Esophagus squamous epithelium (tissue), 5 donors: ENCODE data around the gene VPS37D. TPM values are rescaled to one million over a fixed set of nuclear protein-coding genes. Genes with fewer than 3 reads are reported as not detected.

Experiments
- DNase-seq: peaks from one replicate; lab custom pipeline; 2025; lab: John Stamatoyannopoulos, UW
- H3K27ac ChIP-seq, 4 donors: fragments of 200-600 bp; sonication (generic); one replicate each; pipeline ENCODE4 v1.5.1; 2016 to 2019; ENCODE audit warnings: mild to moderate bottlenecking in 1 of 4
- H3K27me3 ChIP-seq, 4 donors: fragments of 200-600 bp; sonication (generic); 1 replicate in 3 of 4; 2 replicates in 1 of 4; pipeline versions ENCODE4 v1.5.1 to v1.6.0; 2017 to 2021; ENCODE audit warnings: antibody characterized with exemption in 1 of 4
- H3K36me3 ChIP-seq, 3 donors: fragments of 200-600 bp; sonication (generic); one replicate each; pipeline ENCODE4 v1.5.1; 2016 to 2019
- H3K4me1 ChIP-seq, 3 donors: fragments of 200-600 bp; sonication (generic); one replicate each; pipeline ENCODE4 v1.5.1; 2017 to 2019
- H3K4me3 ChIP-seq, 4 donors: fragments of 200-600 bp; sonication (generic); 1 replicate in 3 of 4; 2 replicates in 1 of 4; pipeline ENCODE4 v1.5.1; 2016 to 2019; ENCODE audit warnings: mild to moderate bottlenecking in 2 of 4, moderate library complexity in 1 of 4
- H3K9me3 ChIP-seq, 3 donors: fragments of 200-600 bp; sonication (generic); one replicate each; pipeline ENCODE4 v1.5.1; 2016 to 2019
- POLR2A ChIP-seq, 4 donors: fragments of 450-650 bp; IDR thresholded peaks; one replicate each; pipeline ENCODE4 v1.6.1; 2017; ENCODE audit warnings: antibody characterized with exemption in 4 of 4, mild to moderate bottlenecking in 4 of 4, moderate library complexity in 3 of 4
- WGBS, 2 donors: methylation state at CpG; one replicate each; pipeline ENCODE4 v1.1.5; 2018; 5-methylcytosine and 5-hydroxymethylcytosine counted together
- intact Hi-C: fragments of 100-400 bp; cut with DNase I; formaldehyde crosslinking; loops from one replicate; pipeline ENCODE4 v1.15.0; 2022
- total RNA-seq, 4 donors: library from RNA; depleted of rRNA; stranded (reverse); fragments of >200 nt; gene quantifications; one replicate each; pipeline ENCODE4 v1.1.0, GENCODE V29; 2016
- TF ChIP-seq, protein P1 (sequence below), 6 experiments: fragments of 450-650 bp in 4 of 6; fragments of 200-600 bp in 2 of 6; sonication (generic) in 2 of 6; IDR thresholded peaks; one replicate each; pipeline ENCODE4 v1.5.1; 2016 to 2019; ENCODE audit warnings: antibody characterized with exemption in 6 of 6, mild to moderate bottlenecking in 4 of 6, moderate library complexity in 4 of 6
- donor health status: DM: yes; HTN: yes; CAD: no.

The VPS37D gene
- total RNA-seq, 4 donors from 2014 or later: 0.97 to 1.3 TPM; not detected in 2

DNA sequence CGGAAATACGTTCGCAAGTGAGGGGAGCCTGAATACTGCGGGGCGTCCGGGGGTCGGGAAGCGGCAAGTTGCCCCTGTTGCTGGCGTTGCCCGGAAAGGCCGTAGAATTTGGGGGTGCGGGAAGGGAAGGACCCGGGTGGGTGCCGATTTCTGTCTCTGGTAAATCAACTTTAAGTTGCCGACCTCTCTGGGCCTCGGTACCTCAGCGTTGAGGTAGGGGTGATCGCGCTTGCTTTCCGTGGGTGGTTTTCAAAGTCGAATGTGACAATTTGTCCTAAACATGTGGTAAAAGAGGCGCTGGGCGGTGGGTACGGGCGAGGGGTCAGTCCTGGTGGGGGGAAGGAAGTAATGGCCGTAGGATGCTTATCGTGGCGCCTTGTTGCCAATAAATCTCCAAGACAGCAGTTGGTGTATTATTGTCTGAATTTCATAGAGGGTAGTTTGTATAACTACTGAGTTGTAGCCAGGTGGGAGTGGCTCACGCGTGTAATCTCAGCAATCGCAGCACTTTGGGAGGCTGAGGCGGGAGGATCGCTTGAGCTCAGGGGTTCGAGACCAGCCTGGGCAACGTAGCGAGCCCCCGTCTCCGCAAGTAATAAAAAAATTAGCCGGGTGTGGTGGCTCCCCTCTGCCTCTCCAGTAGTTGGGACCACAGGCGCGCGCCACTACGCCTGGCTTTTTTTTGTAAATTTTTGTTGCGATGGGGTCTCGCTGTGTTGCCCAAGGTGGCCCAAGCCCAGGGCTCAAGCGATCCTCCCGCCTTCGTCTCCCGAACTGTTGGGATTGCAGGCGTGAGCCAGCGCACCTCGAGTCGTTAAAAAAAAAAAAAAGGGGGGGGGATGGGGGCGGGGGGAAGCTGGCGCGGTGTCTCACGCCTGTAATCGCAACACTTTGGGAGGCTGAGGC is 16.4 kb downstream of the VPS37D start:
- 28 to 36% methylated on average over 24 to 30 of the region's 58 CpGs for WGBS, 2 donors
- Histone ChIP-seq H3K36me3 (peaks cover 0 to 46% (median 0%) of the 10 kb centered on the region in 3 donors), H3K9me3 (no peaks in the 10 kb centered on the region), H3K27ac (peak overlapping the region; percentile 77 to 86 (median 82)), H3K4me1 (peaks cover 26 to 53% (median 26%) of the 10 kb centered on the region in 3 donors), H3K4me3 (peak overlapping the region; percentile 61 to 99 (median 84)), H3K27me3 (no peaks in the 10 kb centered on the region)
- intact Hi-C loops: no loop called here
- TF ChIP-seq, protein P1, sequence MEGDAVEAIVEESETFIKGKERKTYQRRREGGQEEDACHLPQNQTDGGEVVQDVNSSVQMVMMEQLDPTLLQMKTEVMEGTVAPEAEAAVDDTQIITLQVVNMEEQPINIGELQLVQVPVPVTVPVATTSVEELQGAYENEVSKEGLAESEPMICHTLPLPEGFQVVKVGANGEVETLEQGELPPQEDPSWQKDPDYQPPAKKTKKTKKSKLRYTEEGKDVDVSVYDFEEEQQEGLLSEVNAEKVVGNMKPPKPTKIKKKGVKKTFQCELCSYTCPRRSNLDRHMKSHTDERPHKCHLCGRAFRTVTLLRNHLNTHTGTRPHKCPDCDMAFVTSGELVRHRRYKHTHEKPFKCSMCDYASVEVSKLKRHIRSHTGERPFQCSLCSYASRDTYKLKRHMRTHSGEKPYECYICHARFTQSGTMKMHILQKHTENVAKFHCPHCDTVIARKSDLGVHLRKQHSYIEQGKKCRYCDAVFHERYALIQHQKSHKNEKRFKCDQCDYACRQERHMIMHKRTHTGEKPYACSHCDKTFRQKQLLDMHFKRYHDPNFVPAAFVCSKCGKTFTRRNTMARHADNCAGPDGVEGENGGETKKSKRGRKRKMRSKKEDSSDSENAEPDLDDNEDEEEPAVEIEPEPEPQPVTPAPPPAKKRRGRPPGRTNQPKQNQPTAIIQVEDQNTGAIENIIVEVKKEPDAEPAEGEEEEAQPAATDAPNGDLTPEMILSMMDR (IDR thresholded peaks at IDR 0.05): no peak
- TF ChIP-seq POLR2A (IDR thresholded peaks at IDR 0.05): no peak
- DNase-seq: no peak

DNA sequence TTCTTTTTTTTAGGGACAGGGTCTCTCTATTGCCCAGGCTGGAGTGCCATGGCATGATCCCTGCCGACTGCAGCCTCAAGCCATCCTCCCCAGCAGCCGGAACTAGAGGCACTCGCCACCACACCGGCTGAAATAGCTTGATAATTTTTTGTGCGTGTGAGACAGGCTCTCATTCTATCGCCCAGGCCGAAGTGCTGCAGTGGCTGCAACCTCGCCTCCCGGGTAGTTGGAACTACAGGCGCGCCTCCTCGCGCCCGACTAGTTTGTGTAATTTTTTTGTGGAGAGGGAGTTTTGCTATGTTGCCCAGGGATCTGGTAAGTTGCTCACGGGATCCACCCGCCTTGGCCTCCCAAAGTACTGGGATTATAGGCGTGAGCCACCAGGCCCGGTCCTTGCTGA is 17.7 kb downstream of the VPS37D start:
- intact Hi-C loops: no loop called here
- TF ChIP-seq, protein P1 (IDR thresholded peaks at IDR 0.05): no peak
- TF ChIP-seq POLR2A (IDR thresholded peaks at IDR 0.05): no peak

DNA sequence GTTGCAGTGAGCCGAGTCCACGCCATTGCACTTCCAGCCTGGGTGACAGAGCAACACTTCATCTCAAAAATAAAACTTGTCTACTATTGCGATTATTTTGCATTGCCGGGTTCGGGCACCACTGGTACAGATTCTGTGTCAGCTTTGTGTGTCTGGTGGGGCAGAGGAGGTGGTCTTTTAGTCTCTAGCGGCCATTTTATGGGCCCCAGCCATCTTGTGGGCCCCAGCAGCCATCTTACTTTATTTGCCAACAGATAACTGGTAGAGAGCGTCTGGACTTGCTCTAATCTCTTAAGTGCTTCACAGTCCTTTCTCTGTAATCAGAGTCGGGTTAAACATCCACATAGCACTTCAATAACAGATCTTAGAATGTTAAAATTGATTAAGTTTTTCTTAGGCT is 20.7 kb downstream of the VPS37D start:
- H3K27ac ChIP-seq: no peak overlapping the region
- no peaks in the 10 kb centered on the region for H3K9me3 ChIP-seq
- H3K36me3 ChIP-seq: peaks cover 9 to 76% (median 12%) of the 10 kb centered on the region in 3 donors
- intact Hi-C loops: no loop called here
- no peaks in the 10 kb centered on the region for H3K27me3 ChIP-seq
- no peak for DNase-seq
- peaks cover 4 to 15% (median 6%) of the 10 kb centered on the region in 3 donors for H3K4me1 ChIP-seq
- TF ChIP-seq POLR2A (IDR thresholded peaks at IDR 0.05): no peak
- TF ChIP-seq, protein P1 (IDR thresholded peaks at IDR 0.05): no peak
- WGBS, 2 donors: 86 to 95% methylated on average over 8 of the region's 8 CpGs
- H3K4me3 ChIP-seq: no peak overlapping the region

More for the DNA sequence above, 17.7 kb downstream of the VPS37D start:
- no peak for DNase-seq
- Histone ChIP-seq H3K27ac (no peak overlapping the region), H3K4me1 (peaks cover 26 to 41% (median 26%) of the 10 kb centered on the region in 3 donors), H3K36me3 (peaks cover 0 to 51% (median 4%) of the 10 kb centered on the region in 3 donors), H3K4me3 (no peak overlapping the region), H3K9me3 (no peaks in the 10 kb centered on the region), H3K27me3 (no peaks in the 10 kb centered on the region)
- WGBS, 2 donors: 96% methylated on average over 18 of the region's 18 CpGs

DNA sequence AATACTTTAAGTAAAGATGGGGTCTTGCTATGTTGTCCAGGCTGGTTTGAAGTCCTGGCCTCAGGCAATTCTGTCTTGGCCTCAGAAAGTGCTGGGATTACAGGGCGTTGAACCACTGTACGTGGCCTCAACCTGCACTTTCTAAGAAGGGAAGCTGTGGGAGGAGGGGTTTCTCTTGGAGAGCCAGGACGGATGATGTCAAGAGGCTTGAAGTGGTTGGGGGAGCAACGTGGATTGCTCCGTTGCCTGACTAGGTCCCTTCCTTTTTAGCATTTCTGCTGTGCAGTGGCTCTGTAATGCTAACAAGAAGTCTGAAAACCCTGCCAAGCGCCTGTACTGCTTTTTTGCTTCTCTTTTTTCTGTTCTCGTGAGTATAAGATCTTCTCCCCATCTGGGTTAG is 23.0 kb downstream of the VPS37D start:
- Histone ChIP-seq H3K27me3 (no peaks in the 10 kb centered on the region), H3K27ac (no peak overlapping the region), H3K4me1 (no peaks in the 10 kb centered on the region), H3K36me3 (peaks cover 20 to 99% (median 32%) of the 10 kb centered on the region in 3 donors), H3K4me3 (no peak overlapping the region), H3K9me3 (no peaks in the 10 kb centered on the region)
- TF ChIP-seq POLR2A (IDR thresholded peaks at IDR 0.05): no peak
- TF ChIP-seq, protein P1 (IDR thresholded peaks at IDR 0.05): no peak
- WGBS, 2 donors: 76 to 77% methylated on average over 6 of the region's 7 CpGs
- DNase-seq: no peak
- intact Hi-C loops: loop anchor here (10.0 kb wide), 1 partner anchor 236 kb away; no protein-coding TSS in a partner anchor

DNA sequence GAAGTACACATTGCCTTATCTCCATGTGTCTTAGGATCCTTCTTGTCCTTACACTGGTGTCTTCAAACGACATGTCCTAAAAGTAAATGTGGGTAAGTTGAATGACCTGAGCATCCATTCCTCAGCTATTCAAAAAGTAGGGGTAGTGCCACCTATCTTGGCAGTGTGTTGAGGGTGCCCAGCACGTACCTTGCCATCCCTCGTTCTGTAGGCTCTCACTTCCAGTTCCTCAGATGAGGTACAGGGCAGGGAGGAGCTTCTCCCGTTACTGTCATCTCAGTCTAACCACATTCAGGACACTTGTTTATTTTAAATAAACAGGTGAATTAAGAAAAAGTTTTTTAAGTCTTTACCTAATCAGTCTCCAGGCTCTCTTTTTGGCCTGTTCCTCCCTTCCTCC is 28.7 kb downstream of the VPS37D start:
- Histone ChIP-seq H3K4me3 (no peak overlapping the region), H3K27me3 (no peaks in the 10 kb centered on the region), H3K27ac (no peak overlapping the region), H3K9me3 (no peaks in the 10 kb centered on the region), H3K36me3 (peaks cover 27 to 99% (median 37%) of the 10 kb centered on the region in 3 donors), H3K4me1 (no peaks in the 10 kb centered on the region)
- DNase-seq: no peak
- WGBS, 2 donors: 87 to 93% methylated on average over 4 of the region's 4 CpGs
- intact Hi-C loops: loop anchor here (10.0 kb wide), 1 partner anchor 242 kb away; no protein-coding TSS in a partner anchor
- TF ChIP-seq POLR2A (IDR thresholded peaks at IDR 0.05): no peak
- TF ChIP-seq, protein P1 (IDR thresholded peaks at IDR 0.05): no peak
